CD4-positive, alpha-beta T cell treated with Interleukin-6 at 100 ng/mL for 8 hours (primary cell): ENCODE measurements around the gene SHPK.

Source experiments
- DNase-seq: peaks from one replicate; pipeline ENCODE4 v3.0.0-alpha.2; 2020; ENCODE audit warnings: mixed read lengths, low spot score

The SHPK gene

DNA sequence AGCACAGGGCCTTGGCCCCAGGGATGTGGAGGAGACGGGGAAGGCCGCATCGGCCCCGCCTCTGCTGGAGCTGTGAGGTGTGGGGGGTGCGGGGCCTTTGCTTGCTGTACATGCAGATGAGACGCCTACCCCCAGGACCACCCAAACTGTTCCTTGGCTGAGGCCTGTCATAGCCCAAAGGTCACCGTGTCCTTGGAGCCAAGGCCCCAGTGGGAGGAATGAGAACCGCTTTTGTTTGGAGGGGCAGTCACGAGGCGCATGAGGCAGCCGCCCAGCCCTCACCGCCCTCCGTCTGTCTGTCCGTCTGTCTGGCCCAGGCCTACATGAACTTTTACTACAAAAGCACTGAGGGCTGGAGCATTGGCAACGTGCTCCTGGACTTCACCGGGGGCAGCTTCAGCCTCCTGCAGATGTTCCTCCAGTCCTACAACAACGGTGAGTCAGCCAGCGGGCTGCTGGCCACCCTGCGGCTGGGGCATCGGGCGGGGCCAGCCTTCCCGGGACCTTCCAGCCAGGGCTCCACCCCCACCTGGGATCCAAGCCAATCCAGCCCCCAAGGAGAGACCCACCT, 23.6 kb upstream of the SHPK start:
- DNase-seq, result no peak

DNA sequence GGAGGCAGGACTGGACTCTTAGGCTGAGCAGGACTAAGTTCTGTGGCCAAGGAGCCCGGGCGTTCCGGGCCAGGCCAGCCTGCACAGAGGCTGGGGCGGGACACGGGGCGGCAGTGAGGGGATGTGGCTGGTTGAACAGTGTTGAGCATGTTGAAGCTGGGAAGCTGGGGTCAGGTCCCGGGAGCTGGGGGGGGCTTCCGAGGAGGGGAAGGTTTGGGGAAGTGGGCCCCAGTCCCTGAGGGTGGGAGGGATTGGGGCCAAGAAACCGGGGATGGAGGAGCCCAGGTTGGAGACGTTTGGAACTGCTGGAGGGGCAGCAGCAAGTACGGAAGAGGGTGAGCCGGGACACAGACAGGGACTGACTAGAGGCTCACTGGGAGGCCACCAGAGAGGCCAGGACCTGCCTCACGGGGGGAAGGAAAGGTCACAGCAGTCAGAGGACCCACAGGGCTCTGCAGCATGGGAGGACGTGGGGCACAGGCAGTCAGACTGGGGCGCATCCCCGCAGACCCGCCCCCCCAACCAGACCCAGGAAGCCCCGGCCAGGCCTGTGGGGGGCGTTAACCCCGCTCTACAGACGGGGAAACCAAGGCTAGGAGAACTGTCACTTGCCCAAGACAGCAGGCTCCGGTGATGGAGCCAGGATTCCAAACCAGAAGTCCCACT, 22.9 kb upstream of the SHPK start:
- DNase-seq, result no peak

- no peak for DNase-seq
Observed at GRCh38 chr17:3657874-3658783, 22.1 kb upstream of the SHPK start.

GRCh38 chr17:3657588-3657869, 21.5 kb upstream of the SHPK start:
- DNase-seq, result no peak

DNA sequence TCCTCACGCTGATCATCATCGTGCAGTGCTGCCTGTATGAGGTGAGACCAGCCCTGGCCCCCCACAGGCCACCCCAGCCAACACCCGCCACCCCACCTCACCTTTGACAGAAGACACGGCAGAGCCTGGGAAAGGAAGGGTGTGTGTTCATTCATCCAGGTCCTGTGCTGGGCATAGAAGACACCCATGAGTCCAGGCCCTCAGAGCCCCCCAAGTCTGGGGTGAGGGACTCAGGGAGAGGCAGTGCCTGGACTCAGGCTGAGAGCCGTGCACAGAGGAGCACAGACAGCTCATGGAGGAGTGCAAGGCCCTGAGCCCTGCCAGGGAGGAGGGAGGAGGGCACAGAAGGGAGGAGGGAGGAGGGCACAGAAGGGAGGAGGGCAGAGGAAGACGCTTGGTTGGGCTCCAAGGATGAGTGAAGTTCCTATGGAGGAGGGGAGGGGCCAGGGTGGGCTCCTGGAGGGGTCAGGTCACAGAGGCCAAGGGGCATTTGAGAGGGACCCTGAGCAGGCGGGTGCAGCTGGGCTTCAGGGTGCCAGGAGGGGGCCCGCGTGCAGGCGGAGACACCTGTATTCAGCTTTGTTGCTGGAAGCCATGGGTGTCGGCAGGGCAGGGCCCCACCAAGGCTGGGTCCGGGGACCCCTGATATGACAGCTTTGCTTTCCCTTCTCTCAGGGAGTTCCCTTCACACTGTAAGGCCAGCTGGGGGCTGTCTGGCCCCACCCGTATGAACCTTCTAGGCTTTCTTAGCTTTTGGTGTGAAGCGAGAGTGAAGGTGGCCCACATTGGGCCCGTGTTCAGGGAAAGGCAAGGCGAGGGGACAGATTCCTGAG, 20.9 kb upstream of the SHPK start:
- DNase-seq, result no peak

DNA sequence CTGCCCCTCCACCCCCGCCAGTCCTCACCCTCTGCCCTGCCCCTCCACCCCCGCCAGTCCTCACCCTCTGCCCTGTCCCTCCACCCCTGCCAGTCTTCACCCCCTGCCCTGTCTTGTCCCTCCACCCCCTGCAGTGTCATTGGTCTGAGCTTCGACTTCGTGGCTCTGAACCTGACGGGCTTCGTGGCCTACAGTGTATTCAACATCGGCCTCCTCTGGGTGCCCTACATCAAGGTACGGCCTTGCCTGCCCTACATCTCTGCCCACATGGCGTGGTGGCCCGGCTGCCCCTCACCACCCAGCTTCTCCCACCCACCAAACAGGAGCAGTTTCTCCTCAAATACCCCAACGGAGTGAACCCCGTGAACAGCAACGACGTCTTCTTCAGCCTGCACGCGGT, 20.3 kb upstream of the SHPK start:
- DNase-seq, result no peak

DNA sequence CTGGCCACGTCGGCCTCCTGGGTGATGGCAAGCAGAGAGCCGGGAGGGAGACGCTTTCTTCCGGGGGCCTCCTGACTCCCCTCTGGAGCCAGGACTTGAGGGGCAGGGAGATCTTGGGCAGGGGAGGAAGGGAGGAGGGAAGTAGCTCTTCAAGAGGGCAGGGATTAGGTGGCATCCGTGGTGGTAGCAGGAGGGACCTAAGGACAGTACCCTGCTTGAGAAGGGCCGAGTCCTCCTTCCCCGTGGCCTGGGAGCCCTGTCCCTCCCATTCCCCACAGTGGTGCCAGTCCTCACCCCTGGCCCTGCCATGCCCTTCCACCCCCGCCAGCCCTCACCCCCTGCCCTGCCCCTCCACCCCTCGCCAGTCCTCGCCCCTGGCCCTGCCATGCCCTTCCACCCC, 19.7 kb upstream of the SHPK start:
- DNase-seq, result no peak

GRCh38 chr17:3647769-3648555, 11.9 kb upstream of the SHPK start:
- peak; percentile 15 for DNase-seq

DNA sequence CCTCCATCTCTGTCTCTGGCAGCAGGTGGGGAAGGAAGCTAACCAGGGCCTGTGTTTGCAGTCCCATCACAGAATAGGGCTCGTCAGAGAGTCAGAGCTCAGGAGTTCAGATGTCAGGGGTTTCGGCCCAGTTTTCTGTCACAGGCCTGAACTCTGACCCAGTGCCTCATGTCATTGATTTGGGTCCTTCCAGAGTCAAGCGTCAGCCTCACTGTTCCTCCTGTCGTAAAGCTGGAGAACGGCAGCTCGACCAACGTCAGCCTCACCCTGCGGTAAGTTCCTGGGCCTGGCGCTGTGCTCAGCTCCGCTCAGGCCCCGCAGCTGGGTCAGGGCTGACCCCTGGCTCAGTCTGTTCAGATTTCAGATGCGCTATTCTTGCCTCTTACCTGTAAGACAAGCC, 11.2 kb upstream of the SHPK start:
- DNase-seq, result no peak

GRCh38 chr17:3645310-3645709, 9.3 kb upstream of the SHPK start:
- no peak for DNase-seq

DNA sequence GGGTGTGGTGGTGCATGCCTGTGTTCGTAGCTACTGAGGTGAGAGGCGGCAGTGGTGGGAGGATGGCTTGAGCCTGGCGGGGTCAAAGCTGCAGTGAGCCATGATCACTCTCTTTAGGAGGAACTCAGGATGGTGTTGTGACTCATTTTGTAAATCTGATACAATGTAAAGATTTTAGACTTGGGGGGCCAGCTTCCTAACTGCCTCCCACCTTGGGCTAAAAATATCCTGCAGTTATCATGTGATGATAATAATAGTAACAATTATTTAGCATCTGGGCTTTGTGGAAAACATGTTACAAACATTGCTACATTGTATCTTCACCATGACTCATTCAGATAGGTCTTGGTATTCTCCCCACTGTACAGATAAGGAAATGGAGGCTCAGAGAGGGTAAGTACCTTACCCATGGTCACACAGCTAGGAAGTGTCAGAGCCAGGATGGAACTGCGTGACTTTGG, 7.9 kb upstream of the SHPK start:
- no peak for DNase-seq

- DNase-seq, result no peak
Observed at GRCh38 chr17:3641717-3642486, 5.9 kb upstream of the SHPK start.

- no peak for DNase-seq
Observed at GRCh38 chr17:3641014-3641413, 5.0 kb upstream of the SHPK start.

DNA sequence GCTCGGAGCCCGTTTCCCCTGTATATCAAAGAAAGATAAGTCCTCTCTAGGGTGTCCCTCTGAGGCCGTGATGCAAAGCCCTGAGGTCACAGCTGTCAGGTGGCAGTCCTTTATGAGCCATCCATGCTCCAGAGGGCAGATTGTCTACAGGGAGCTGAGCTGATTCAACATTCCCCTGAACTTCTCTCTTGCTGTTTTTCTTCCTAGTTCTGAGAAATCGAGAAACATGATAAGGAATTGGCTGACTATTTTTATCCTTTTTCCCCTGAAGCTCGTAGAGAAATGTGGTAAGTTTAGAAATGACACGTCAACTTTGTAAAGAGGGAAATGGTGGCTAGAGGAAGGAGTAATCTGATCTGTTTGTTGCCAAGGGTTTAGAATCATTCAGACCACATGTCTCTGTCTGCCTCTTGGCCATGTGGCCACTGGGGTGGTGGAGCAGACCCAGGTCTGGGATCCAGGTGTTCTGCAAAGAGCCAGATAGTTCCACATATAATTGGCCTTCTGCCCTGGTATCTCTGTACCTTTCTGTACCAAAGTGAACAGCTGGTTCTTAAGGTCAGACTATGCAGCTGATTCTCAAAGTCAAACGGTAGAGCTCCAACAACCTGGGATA, 4.0 kb upstream of the SHPK start:
- no peak for DNase-seq

- DNase-seq, result no peak
Observed at GRCh38 chr17:3636908-3637373, 891 bp upstream of the SHPK start.

DNA sequence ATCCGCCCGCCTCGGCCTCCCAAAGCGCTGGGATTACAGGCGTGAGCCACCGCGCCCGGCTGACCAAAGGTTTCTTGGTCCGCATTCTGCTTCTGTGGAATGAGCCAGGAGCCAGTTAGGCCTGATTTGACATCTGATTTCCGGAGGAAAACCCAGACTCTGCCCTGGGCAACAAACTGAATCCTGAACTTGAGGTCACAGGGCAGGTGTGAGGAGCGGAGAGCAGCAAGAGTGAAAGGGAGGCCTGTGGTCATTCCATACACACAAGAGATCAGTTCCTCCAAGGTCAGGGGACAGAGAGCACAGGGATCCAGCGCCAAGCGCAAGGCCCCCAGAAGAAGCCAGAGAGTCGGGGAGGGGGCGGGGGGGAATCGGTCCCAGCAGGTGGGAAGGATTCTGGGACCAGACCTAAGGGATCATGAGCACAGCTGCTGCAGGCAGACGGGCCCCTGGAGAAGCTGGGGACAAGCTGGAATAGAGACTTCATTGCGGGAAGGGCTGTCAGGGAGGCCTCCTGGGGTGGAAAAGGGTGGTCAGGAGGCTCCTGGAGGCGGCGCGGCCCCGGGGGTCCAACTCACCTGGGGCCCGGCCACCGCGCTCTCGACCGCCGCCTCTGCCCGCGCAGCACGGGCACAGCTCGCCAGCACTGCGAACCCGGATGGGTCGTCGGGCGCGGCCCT, 436 bp downstream of the SHPK start:
- no peak for DNase-seq

GRCh38 chr17:3632287-3632686, 3.8 kb downstream of the SHPK start:
- DNase-seq, result no peak

GRCh38 chr17:3630781-3631180, 5.3 kb downstream of the SHPK start:
- DNase-seq, result no peak

DNA sequence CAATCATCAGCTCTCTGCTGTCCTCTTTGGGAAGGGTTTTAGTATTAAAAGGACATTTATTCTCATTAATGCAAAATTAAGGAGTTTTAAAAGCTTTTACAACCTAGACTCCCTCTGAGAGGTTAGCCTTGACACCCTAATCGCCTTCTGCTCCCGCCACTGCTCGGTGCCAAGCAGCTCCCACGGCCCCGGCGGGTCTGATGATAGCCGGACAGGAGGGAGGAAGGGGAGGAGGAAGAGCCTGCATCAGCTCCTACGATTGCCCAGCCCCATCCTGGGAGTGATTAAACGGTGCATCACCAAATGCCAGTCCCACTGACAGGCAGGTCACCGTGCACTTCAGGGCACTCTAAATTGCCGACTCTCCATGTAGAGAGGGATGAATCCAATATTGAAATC, 8.3 kb downstream of the SHPK start:
- no peak for DNase-seq
